Activated naive CD4-positive, alpha-beta T cell treated with anti-CD3 and anti-CD28 coated beads, Interleukin-2, amount 50 U/mL, for 24 hours (primary cell): ENCODE results near the gene DUOX1.

ENCODE experiments used
- H3K27ac Mint-ChIP-seq: one replicate; pipeline ENCODE4 v1.8.0; 2021; ENCODE audit warnings: mild to moderate bottlenecking, mixed read lengths
- H3K27me3 Mint-ChIP-seq: one replicate; pipeline ENCODE4 v1.8.0; 2021; ENCODE audit warnings: mixed read lengths
- H3K36me3 Mint-ChIP-seq: one replicate; pipeline ENCODE4 v1.8.0; 2021; ENCODE audit warnings: mixed read lengths
- H3K4me1 Mint-ChIP-seq: one replicate; pipeline ENCODE4 v1.8.0; 2021; ENCODE audit warnings: mixed read lengths
- H3K4me3 Mint-ChIP-seq: one replicate; pipeline ENCODE4 v1.8.0; 2021; ENCODE audit warnings: mild to moderate bottlenecking, mixed read lengths
- H3K9me3 Mint-ChIP-seq: one replicate; pipeline ENCODE4 v1.8.0; 2021; ENCODE audit warnings: mixed read lengths

DUOX1 gene

DNA sequence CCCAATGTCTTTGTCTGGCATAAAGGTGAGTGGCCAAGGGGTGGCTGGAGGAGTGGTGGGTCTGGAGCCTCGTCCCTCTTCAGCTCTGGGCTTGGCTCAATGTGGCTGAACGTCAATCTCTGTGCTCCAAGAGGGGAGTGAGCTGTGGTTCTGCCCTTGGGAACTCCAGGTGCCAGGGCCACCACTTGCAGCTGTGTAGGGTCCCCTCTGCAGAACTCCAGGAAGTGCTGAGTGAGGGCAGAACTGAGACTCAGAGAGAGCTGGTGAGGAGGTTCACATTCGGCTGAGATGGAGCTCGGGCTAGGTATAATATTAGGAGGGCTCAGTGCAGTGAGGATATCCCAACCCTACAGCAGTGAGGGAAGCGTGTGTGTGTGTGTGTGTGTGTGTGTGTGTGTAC is 11.6 kb downstream of the DUOX1 start:
- Mint-ChIP-seq H3K27me3 (peaks cover 5% of the 10 kb centered on the region), H3K4me3 (no peak overlapping the region), H3K4me1 (peaks cover 3% of the 10 kb centered on the region), H3K27ac (no peak overlapping the region), H3K9me3 (no peaks in the 10 kb centered on the region), H3K36me3 (no peaks in the 10 kb centered on the region)

DNA sequence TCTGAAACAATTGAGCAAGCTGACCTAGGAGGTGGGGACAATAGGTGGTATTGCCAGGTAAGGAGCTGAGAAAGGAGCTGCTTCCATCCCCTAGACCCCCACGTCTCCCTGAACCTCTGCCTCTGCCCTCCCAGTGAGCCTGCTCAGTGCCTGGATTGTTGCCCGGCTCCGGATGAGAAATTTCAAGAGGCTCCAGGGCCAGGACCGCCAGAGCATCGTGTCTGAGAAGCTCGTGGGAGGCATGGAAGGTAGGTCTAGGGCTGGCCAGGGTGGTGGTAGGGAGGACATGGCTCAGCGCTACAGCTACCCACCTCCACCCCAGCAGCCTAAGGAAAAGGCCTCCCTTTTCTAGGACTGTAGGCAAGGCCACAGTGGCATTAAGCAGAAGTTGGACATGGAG is 13.3 kb downstream of the DUOX1 start:
- H3K36me3 Mint-ChIP-seq, result no peaks in the 10 kb centered on the region
- no peaks in the 10 kb centered on the region for H3K27me3 Mint-ChIP-seq
- no peak overlapping the region for H3K27ac Mint-ChIP-seq
- no peaks in the 10 kb centered on the region for H3K9me3 Mint-ChIP-seq
- H3K4me1 Mint-ChIP-seq, result no peaks in the 10 kb centered on the region
- no peak overlapping the region for H3K4me3 Mint-ChIP-seq

GRCh38 chr15:45143946-45144345 is 14.2 kb downstream of the DUOX1 start:
- Mint-ChIP-seq H3K4me3 (no peak overlapping the region), H3K9me3 (no peaks in the 10 kb centered on the region), H3K36me3 (no peaks in the 10 kb centered on the region), H3K27ac (no peak overlapping the region), H3K27me3 (no peaks in the 10 kb centered on the region), H3K4me1 (no peaks in the 10 kb centered on the region)

DNA sequence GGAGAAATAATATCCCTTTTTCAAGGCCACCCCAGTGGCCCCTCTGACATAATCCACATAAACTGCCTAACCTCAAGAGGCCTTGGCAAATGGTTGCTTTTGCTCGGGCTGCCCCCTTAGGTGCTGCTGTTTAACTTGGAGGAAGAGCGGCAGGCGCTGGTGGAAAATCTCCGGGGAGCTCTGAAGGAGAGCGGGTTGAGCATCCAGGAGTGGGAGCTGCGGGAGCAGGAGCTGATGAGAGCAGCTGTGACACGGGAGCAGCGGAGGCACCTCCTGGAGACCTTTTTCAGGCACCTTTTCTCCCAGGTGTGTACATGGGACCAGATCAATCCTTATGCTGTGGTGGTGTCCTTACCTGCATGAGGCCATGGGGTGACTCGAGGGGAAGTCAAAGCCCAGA is 15.0 kb downstream of the DUOX1 start:
- H3K4me1 Mint-ChIP-seq, result no peaks in the 10 kb centered on the region
- H3K36me3 Mint-ChIP-seq, result no peaks in the 10 kb centered on the region
- no peaks in the 10 kb centered on the region for H3K9me3 Mint-ChIP-seq
- no peak overlapping the region for H3K4me3 Mint-ChIP-seq
- no peaks in the 10 kb centered on the region for H3K27me3 Mint-ChIP-seq
- no peak overlapping the region for H3K27ac Mint-ChIP-seq

GRCh38 chr15:45146405-45146804 is 16.6 kb downstream of the DUOX1 start:
- H3K9me3 Mint-ChIP-seq, result no peaks in the 10 kb centered on the region
- H3K27ac Mint-ChIP-seq, result no peak overlapping the region
- no peak overlapping the region for H3K4me3 Mint-ChIP-seq
- H3K4me1 Mint-ChIP-seq, result no peaks in the 10 kb centered on the region
- H3K36me3 Mint-ChIP-seq, result no peaks in the 10 kb centered on the region
- no peaks in the 10 kb centered on the region for H3K27me3 Mint-ChIP-seq

DNA sequence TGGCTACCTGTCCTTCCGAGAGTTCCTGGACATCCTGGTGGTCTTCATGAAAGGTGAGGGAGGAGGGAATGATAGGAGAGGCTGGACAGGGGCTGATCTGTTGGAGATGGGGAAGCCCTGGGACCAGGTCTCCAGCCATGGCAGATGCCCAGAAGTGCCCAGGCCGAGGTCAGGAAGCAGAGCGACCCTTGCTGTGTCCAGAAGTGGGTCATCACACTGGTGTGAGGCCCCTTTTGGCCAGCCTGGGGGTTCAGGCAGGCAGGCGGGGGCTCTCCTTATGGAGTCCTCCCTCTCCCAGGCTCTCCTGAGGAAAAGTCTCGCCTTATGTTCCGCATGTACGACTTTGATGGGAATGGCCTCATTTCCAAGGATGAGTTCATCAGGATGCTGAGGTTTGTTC is 17.8 kb downstream of the DUOX1 start:
- Mint-ChIP-seq H3K4me3 (no peak overlapping the region), H3K4me1 (no peaks in the 10 kb centered on the region), H3K9me3 (no peaks in the 10 kb centered on the region), H3K27ac (no peak overlapping the region), H3K36me3 (no peaks in the 10 kb centered on the region), H3K27me3 (no peaks in the 10 kb centered on the region)

- no peaks in the 10 kb centered on the region for H3K4me1 Mint-ChIP-seq
- H3K27ac Mint-ChIP-seq, result no peak overlapping the region
- H3K4me3 Mint-ChIP-seq, result no peak overlapping the region
- no peaks in the 10 kb centered on the region for H3K9me3 Mint-ChIP-seq
- no peaks in the 10 kb centered on the region for H3K27me3 Mint-ChIP-seq
- no peaks in the 10 kb centered on the region for H3K36me3 Mint-ChIP-seq
Observed at GRCh38 chr15:45148076-45149059, 18.6 kb downstream of the DUOX1 start.

- H3K4me1 Mint-ChIP-seq, result no peaks in the 10 kb centered on the region
- no peaks in the 10 kb centered on the region for H3K27me3 Mint-ChIP-seq
- H3K27ac Mint-ChIP-seq, result no peak overlapping the region
- no peaks in the 10 kb centered on the region for H3K36me3 Mint-ChIP-seq
- H3K4me3 Mint-ChIP-seq, result no peak overlapping the region
- no peaks in the 10 kb centered on the region for H3K9me3 Mint-ChIP-seq
Observed at GRCh38 chr15:45149060-45149459, 19.3 kb downstream of the DUOX1 start.

DNA sequence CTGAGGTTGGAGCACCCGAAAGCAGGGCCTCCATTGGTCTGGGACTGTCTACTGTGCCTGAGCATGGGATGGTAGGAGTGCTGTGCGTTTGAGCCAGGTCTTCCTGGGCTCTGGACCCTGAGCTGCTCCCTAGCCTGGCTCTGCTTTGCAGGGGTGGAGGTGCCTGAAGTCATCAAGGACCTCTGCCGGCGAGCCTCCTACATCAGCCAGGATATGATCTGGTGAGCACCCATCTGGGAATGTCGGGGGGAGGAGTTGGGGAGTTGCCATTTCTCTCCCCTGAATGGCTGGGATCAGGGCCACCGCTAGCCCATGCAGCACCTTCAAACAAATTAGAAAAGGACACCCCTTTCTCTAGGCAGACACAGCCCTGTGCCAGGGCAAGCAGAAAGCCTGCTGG is 20.7 kb downstream of the DUOX1 start:
- Mint-ChIP-seq H3K27me3 (no peaks in the 10 kb centered on the region), H3K4me3 (no peak overlapping the region), H3K36me3 (no peaks in the 10 kb centered on the region), H3K27ac (no peak overlapping the region), H3K4me1 (no peaks in the 10 kb centered on the region), H3K9me3 (no peaks in the 10 kb centered on the region)

- no peaks in the 10 kb centered on the region for H3K36me3 Mint-ChIP-seq
- H3K27ac Mint-ChIP-seq, result no peak overlapping the region
- H3K4me3 Mint-ChIP-seq, result no peak overlapping the region
- no peaks in the 10 kb centered on the region for H3K9me3 Mint-ChIP-seq
- no peaks in the 10 kb centered on the region for H3K27me3 Mint-ChIP-seq
- H3K4me1 Mint-ChIP-seq, result no peaks in the 10 kb centered on the region
Observed at GRCh38 chr15:45150997-45151396, 21.2 kb downstream of the DUOX1 start.

- Mint-ChIP-seq H3K9me3 (no peaks in the 10 kb centered on the region), H3K27me3 (no peaks in the 10 kb centered on the region), H3K4me3 (no peak overlapping the region), H3K4me1 (no peaks in the 10 kb centered on the region), H3K36me3 (no peaks in the 10 kb centered on the region), H3K27ac (no peak overlapping the region)
Observed at GRCh38 chr15:45151998-45152828, 22.4 kb downstream of the DUOX1 start.

GRCh38 chr15:45155739-45156138 is 25.9 kb downstream of the DUOX1 start:
- Mint-ChIP-seq H3K4me1 (peaks cover 3% of the 10 kb centered on the region), H3K36me3 (peaks cover 1% of the 10 kb centered on the region), H3K4me3 (no peak overlapping the region), H3K27ac (no peak overlapping the region), H3K27me3 (no peaks in the 10 kb centered on the region), H3K9me3 (no peaks in the 10 kb centered on the region)

DNA sequence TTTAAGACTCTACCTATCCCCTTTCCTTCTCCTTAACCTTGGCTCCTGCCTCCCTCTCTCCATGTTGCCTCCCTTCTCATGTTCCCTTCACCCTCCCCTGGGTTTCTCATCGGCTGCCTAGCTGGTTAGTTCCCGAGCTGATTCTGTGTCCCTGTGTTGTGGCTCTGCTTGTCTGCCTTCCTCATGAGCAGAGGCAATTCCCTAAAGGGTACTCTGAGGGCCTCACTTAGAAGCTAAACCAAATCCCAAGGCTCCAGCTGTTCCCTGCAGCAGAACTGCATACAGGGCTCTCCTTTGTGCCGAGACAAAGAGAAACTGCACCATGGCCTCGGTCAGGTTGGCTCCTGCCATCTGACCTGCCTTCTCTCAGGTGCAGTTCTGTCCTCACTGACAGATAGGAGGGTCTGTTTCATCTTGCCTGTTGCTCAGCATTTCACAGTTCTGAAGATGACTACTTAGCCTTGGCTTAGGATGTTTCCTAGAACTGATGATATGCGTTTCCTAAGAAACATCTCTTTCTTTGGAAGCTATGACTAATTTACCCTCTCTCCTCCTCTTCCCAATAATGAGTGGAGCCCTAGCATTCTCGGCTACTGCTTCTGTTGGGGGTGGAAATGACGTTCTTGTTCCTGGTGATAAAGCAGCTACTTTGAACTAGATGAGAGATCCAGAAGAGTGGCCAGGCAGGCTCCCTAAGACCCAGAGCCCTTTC is 27.1 kb downstream of the DUOX1 start:
- Mint-ChIP-seq H3K4me1 (peaks cover 3% of the 10 kb centered on the region), H3K27ac (no peak overlapping the region), H3K9me3 (no peaks in the 10 kb centered on the region), H3K36me3 (peaks cover 1% of the 10 kb centered on the region), H3K27me3 (no peaks in the 10 kb centered on the region), H3K4me3 (no peak overlapping the region)

GRCh38 chr15:45157974-45158373 is 28.2 kb downstream of the DUOX1 start:
- H3K36me3 Mint-ChIP-seq, result peaks cover 1% of the 10 kb centered on the region
- H3K27ac Mint-ChIP-seq, result no peak overlapping the region
- H3K4me3 Mint-ChIP-seq, result no peak overlapping the region
- no peaks in the 10 kb centered on the region for H3K9me3 Mint-ChIP-seq
- H3K4me1 Mint-ChIP-seq, result peaks cover 4% of the 10 kb centered on the region
- no peaks in the 10 kb centered on the region for H3K27me3 Mint-ChIP-seq

- Mint-ChIP-seq H3K27ac (no peak overlapping the region), H3K27me3 (no peaks in the 10 kb centered on the region), H3K4me1 (peaks cover 21% of the 10 kb centered on the region)
Observed at GRCh38 chr15:45161666-45162065, 31.9 kb downstream of the DUOX1 start.

More at GRCh38 chr15:45161666-45162065, 31.9 kb downstream of the DUOX1 start:
- Mint-ChIP-seq H3K9me3 (no peaks in the 10 kb centered on the region), H3K36me3 (peaks cover 1% of the 10 kb centered on the region), H3K4me3 (no peak overlapping the region)
